HepG2 (cell line): Measurements from ENCODE around the gene SELENOS. TPM values are rescaled to one million over a fixed set of nuclear protein-coding genes. Genes with fewer than 3 reads are reported as not detected.

Experiments used
- ARID2 ChIP-seq: sonication (generic); formaldehyde crosslinking; IDR thresholded peaks from 2 replicates; pipeline ENCODE4 v1.8.1; 2022; ENCODE audit warnings: mild to moderate bottlenecking, missing genetic modification reagents, borderline replicate concordance
- CEBPG ChIP-seq: IDR thresholded peaks from 2 replicates; pipeline ENCODE4 v1.6.1; 2016
- GABPB1 ChIP-seq: IDR thresholded peaks from 2 replicates; pipeline ENCODE4 v1.6.1; 2016; ENCODE audit warnings: mild to moderate bottlenecking, missing genetic modification reagents, moderate library complexity, missing compliant biosample characterization
- HMGA1 ChIP-seq: sonication (generic); formaldehyde crosslinking; conservative IDR thresholded peaks from 2 replicates; pipeline ENCODE4 v1.4.0; 2020; ENCODE audit warnings: missing genetic modification reagents
- MED13 ChIP-seq: sonication (generic); formaldehyde crosslinking; IDR thresholded peaks from 2 replicates; pipeline ENCODE4 v1.5.0; 2020; ENCODE audit warnings: missing genetic modification reagents
- NFE2 ChIP-seq: sonication (generic); formaldehyde crosslinking; IDR thresholded peaks from 2 replicates; pipeline ENCODE4 v1.4.0; 2020; ENCODE audit warnings: missing genetic modification reagents
- NFYB ChIP-seq: sonication (generic); formaldehyde crosslinking; IDR thresholded peaks from 2 replicates; pipeline ENCODE4 v1.4.0; 2020; ENCODE audit warnings: missing genetic modification reagents
- NR3C1 ChIP-seq: sonication (generic); formaldehyde crosslinking; IDR thresholded peaks from 2 replicates; pipeline ENCODE4 v1.4.0; 2020; ENCODE audit warnings: missing genetic modification reagents
- SRSF9 ChIP-seq: fragments of 200-400 bp; formaldehyde crosslinking; IDR thresholded peaks from 2 replicates; pipeline ENCODE4 v1.6.1; 2018; ENCODE audit warnings: borderline replicate concordance, mild to moderate bottlenecking, low read depth, low read length; ENCODE audit not compliant: insufficient read depth, poor library complexity, severe bottlenecking
- ZFP36 ChIP-seq: fragments of 150-350 bp; IDR thresholded peaks from 2 replicates; pipeline ENCODE4 v1.6.1; 2018; ENCODE audit warnings: borderline replicate concordance, low read length, low read depth; ENCODE audit not compliant: partially characterized antibody
- ZNF317 ChIP-seq: sonication (generic); formaldehyde crosslinking; IDR thresholded peaks from 2 replicates; pipeline ENCODE4 v1.5.0; 2020; ENCODE audit warnings: mild to moderate bottlenecking, missing genetic modification reagents
- ZNF607 ChIP-seq: sonication (generic); formaldehyde crosslinking; IDR thresholded peaks from 2 replicates; pipeline ENCODE4 v1.5.1; 2020; ENCODE audit warnings: missing genetic modification reagents, mild to moderate bottlenecking, borderline replicate concordance
- ZNF629 ChIP-seq: sonication (generic); formaldehyde crosslinking; conservative IDR thresholded peaks from 2 replicates; pipeline ENCODE4 v1.5.0; 2020; ENCODE audit warnings: missing genetic modification reagents
- ZSCAN31 ChIP-seq: sonication (generic); formaldehyde crosslinking; IDR thresholded peaks from 2 replicates; pipeline ENCODE4 v1.5.0; 2020; ENCODE audit warnings: low read depth, mild to moderate bottlenecking, missing genetic modification reagents
- polyA plus RNA-seq, 8 experiments: library from polyadenylated mRNA; depleted of rRNA in 3 of 8; stranded (reverse) in 7 of 8; unstranded in 1 of 8; fragments of >200 nt; fragmentation: Illumina TruSeq in 4 of 8; extraction: Trizol in 4 of 8; gene quantifications; 2 replicates each; pipeline versions ENCODE4 v1.2.1 to v1.2.3, GENCODE V29; 2011 to 2016; ENCODE audit warnings: low read depth in 4 of 8, missing spikeins in 1 of 8, mixed read lengths in 1 of 8; ENCODE audit not compliant: insufficient read depth in 1 of 8
- total RNA-seq, 5 experiments: library from RNA; depleted of rRNA; stranded (reverse); fragments of >200 nt; fragmentation: Illumina TruSeq; extraction: Trizol; gene quantifications; 2 replicates each; pipeline ENCODE4 v1.2.3, GENCODE V29; 2016; ENCODE audit warnings: low read depth in 1 of 5
- TF ChIP-seq, protein P1 (sequence below): sonication (generic); formaldehyde crosslinking; IDR thresholded peaks from 2 replicates; pipeline ENCODE4 v1.5.1; 2020; ENCODE audit warnings: missing genetic modification reagents, mild to moderate bottlenecking, borderline replicate concordance
- TF ChIP-seq, protein P2 (sequence below): sonication (generic); formaldehyde crosslinking; IDR thresholded peaks from 2 replicates; pipeline ENCODE4 v1.8.1; 2023; ENCODE audit warnings: mild to moderate bottlenecking, moderate library complexity, missing genetic modification reagents
- TF ChIP-seq, protein P3 (sequence below): sonication (generic); formaldehyde crosslinking; IDR thresholded peaks from 2 replicates; pipeline ENCODE4 v1.4.0; 2020; ENCODE audit warnings: missing genetic modification reagents
- TF ChIP-seq, protein P4 (sequence below): sonication (generic); formaldehyde crosslinking; IDR thresholded peaks from 2 replicates; pipeline ENCODE4 v1.5.0; 2020; ENCODE audit warnings: mild to moderate bottlenecking, missing genetic modification reagents

The SELENOS gene
- total and polyA plus RNA-seq, 2 of the 13 experiments (the other 11 are each of a cell fraction or from before 2014, with no cell fraction given): 63.0 to 66.1 TPM

DNA sequence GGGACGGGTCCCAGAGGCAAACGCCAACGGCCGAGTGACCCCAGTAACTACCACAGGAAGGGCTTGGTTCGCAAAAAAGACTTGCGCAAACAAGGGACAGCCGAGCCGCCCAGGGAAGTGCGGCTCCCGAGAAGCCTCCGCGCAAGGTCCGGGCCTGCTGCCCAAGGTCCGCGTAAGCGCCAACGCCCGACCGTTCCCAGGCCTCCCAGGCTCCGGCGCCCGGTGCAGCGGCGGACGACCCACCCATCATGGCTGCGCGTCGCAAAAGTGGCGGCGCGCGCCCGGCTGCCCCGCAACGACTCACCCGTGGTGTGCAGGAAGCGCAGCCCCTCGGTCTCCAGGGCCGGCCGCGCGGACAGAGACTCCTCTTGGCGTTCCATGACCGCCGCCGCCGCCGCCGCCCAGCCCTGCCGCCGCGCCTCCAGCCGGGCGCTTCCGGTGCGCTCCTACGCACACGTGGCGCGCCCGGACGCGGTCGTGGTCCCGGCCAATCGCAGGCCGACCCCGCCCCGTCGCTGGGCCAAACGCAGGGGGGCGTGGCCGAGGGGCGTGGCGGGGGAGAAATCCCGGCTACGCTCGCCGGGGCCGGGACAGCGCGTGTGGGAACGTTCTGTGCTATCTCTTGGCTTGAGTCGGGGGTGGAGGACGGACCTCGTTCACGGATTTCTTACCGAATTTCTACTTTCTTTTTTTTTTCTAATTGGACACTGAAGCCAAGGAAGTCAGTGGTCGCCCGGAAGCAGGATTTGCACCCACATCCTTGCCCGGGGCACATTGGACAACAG is at the start of gene SELENOS (continued):
- TF ChIP-seq, protein P1, sequence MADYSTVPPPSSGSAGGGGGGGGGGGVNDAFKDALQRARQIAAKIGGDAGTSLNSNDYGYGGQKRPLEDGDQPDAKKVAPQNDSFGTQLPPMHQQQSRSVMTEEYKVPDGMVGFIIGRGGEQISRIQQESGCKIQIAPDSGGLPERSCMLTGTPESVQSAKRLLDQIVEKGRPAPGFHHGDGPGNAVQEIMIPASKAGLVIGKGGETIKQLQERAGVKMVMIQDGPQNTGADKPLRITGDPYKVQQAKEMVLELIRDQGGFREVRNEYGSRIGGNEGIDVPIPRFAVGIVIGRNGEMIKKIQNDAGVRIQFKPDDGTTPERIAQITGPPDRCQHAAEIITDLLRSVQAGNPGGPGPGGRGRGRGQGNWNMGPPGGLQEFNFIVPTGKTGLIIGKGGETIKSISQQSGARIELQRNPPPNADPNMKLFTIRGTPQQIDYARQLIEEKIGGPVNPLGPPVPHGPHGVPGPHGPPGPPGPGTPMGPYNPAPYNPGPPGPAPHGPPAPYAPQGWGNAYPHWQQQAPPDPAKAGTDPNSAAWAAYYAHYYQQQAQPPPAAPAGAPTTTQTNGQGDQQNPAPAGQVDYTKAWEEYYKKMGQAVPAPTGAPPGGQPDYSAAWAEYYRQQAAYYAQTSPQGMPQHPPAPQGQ (CRISPR knock-in tag): no peak
- TF ChIP-seq CEBPG (CRISPR knock-in tag) (no peak), NFYB (CRISPR knock-in tag) (peak; percentile 76), ZNF317 (CRISPR knock-in tag) (no peak), MED13 (CRISPR knock-in tag) (0 out of 2 replicates have a peak, but pooled peaks have one; percentile 39), ZSCAN31 (CRISPR knock-in tag) (peak; percentile 77; the same call in 1 of the 2 replicates), ARID2 (peak; percentile 75; the same call in 1 of the 2 replicates), SRSF9 (no peak), NFE2 (no peak), HMGA1 (no peak), GABPB1 (CRISPR knock-in tag) (peak; percentile 90), ZNF607 (CRISPR knock-in tag) (no peak; the same call in 1 of the 2 replicates), ZNF629 (CRISPR knock-in tag) (0 out of 2 replicates have a peak, but pooled peaks have one; percentile 25), ZFP36 (no peak), NR3C1 (CRISPR knock-in tag) (no peak)
- TF ChIP-seq, protein P2, sequence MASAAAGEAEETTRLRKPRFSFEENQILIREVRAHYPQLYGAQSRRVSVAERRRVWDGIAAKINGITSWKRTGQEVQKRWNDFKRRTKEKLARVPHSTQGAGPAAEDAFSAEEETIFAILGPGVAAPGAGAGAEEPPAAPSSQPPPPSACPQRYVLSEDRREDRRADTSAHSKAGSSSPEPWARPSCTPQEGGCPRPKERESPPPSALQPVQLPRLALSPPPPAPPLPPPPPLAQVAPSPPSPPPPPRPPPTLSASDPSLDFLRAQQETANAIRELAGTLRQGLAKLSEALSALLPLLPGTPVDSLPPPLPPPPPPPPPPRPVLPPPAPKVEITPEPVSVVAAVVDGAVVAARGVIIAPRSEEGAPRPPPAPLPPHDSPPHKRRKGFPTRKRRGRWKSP (CRISPR knock-in tag): peak; percentile 72; the same call in 1 of the 2 replicates
- TF ChIP-seq, protein P3, sequence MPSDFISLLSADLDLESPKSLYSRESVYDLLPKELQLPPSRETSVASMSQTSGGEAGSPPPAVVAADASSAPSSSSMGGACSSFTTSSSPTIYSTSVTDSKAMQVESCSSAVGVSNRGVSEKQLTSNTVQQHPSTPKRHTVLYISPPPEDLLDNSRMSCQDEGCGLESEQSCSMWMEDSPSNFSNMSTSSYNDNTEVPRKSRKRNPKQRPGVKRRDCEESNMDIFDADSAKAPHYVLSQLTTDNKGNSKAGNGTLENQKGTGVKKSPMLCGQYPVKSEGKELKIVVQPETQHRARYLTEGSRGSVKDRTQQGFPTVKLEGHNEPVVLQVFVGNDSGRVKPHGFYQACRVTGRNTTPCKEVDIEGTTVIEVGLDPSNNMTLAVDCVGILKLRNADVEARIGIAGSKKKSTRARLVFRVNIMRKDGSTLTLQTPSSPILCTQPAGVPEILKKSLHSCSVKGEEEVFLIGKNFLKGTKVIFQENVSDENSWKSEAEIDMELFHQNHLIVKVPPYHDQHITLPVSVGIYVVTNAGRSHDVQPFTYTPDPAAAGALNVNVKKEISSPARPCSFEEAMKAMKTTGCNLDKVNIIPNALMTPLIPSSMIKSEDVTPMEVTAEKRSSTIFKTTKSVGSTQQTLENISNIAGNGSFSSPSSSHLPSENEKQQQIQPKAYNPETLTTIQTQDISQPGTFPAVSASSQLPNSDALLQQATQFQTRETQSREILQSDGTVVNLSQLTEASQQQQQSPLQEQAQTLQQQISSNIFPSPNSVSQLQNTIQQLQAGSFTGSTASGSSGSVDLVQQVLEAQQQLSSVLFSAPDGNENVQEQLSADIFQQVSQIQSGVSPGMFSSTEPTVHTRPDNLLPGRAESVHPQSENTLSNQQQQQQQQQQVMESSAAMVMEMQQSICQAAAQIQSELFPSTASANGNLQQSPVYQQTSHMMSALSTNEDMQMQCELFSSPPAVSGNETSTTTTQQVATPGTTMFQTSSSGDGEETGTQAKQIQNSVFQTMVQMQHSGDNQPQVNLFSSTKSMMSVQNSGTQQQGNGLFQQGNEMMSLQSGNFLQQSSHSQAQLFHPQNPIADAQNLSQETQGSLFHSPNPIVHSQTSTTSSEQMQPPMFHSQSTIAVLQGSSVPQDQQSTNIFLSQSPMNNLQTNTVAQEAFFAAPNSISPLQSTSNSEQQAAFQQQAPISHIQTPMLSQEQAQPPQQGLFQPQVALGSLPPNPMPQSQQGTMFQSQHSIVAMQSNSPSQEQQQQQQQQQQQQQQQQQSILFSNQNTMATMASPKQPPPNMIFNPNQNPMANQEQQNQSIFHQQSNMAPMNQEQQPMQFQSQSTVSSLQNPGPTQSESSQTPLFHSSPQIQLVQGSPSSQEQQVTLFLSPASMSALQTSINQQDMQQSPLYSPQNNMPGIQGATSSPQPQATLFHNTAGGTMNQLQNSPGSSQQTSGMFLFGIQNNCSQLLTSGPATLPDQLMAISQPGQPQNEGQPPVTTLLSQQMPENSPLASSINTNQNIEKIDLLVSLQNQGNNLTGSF: peak; percentile 35; the same call in 1 of the 2 replicates
- TF ChIP-seq, protein P4, sequence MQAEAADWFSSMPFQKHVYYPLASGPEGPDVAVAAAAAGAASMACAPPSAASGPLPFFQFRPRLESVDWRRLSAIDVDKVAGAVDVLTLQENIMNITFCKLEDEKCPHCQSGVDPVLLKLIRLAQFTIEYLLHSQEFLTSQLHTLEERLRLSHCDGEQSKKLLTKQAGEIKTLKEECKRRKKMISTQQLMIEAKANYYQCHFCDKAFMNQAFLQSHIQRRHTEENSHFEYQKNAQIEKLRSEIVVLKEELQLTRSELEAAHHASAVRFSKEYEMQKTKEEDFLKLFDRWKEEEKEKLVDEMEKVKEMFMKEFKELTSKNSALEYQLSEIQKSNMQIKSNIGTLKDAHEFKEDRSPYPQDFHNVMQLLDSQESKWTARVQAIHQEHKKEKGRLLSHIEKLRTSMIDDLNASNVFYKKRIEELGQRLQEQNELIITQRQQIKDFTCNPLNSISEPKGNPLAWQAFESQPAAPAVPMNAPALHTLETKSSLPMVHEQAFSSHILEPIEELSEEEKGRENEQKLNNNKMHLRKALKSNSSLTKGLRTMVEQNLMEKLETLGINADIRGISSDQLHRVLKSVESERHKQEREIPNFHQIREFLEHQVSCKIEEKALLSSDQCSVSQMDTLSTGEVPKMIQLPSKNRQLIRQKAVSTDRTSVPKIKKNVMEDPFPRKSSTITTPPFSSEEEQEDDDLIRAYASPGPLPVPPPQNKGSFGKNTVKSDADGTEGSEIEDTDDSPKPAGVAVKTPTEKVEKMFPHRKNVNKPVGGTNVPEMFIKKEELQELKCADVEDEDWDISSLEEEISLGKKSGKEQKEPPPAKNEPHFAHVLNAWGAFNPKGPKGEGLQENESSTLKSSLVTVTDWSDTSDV (CRISPR knock-in tag): no peak
